H1 (cell line): ENCODE measurements around the gene IL1RAP. TPM values are rescaled to one million over a fixed set of nuclear protein-coding genes. Genes with fewer than 3 reads are reported as not detected.

Source experiments
- CTCF ChIA-PET: fragments of 300-600 bp; sonication (Branson Sonifier 250); formaldehyde crosslinking; loops from one replicate; lab custom pipeline; 2021; ENCODE audit not compliant: partially characterized antibody; lab: Charles Lee
- POLR2A ChIA-PET: fragments of 300-600 bp; sonication (Branson Sonifier 250); formaldehyde crosslinking; loops from one replicate; lab custom pipeline; 2021; ENCODE audit warnings: inconsistent platforms; ENCODE audit not compliant: partially characterized antibody; lab: Charles Lee
- DNase-seq, 2 experiments: peaks; one replicate each; pipeline versions ENCODE4 v3.0.0 to v3.0.0-alpha.2; 2010 to 2022; ENCODE audit warnings: low spot score in 2 of 2, low read depth in 1 of 2, mixed read lengths in 1 of 2
- FAIRE-seq: peaks from 2 replicates; lab custom pipeline; 2011; peaks lifted over from hg19 to GRCh38; lab: Jason Lieb, UNC
- H2AFZ ChIP-seq: 2 replicates; pipeline ENCODE4 v1.8.1; 2012; ENCODE audit warnings: low read length, inconsistent platforms
- H2AK5ac ChIP-seq: 2 replicates; pipeline ENCODE4 v1.6.1; 2013; ENCODE audit warnings: low read depth, low read length
- H2BK120ac ChIP-seq: replicated peaks from 2 replicates; pipeline ENCODE3; 2013; ENCODE audit warnings: low read depth, low read length, inconsistent platforms
- H2BK12ac ChIP-seq: 2 replicates; pipeline ENCODE4 v1.6.1; 2013; ENCODE audit warnings: low read depth, low read length
- H2BK15ac ChIP-seq: 2 replicates; pipeline ENCODE4 v1.6.1; 2013; ENCODE audit warnings: low read length
- H2BK20ac ChIP-seq: 2 replicates; pipeline ENCODE4 v1.6.1; 2013; ENCODE audit warnings: low read length
- H2BK5ac ChIP-seq: 2 replicates; pipeline ENCODE4 v1.6.1; 2013; ENCODE audit warnings: low read depth, low read length
- H3K14ac ChIP-seq: 2 replicates; pipeline ENCODE4 v1.6.1; 2013; ENCODE audit warnings: inconsistent platforms; ENCODE audit not compliant: insufficient read length
- H3K18ac ChIP-seq: 2 replicates; pipeline ENCODE4 v1.6.1; 2013; ENCODE audit warnings: low read length; ENCODE audit errors: extremely low read depth
- H3K23ac ChIP-seq: 2 replicates; pipeline ENCODE4 v1.6.1; 2013; ENCODE audit warnings: inconsistent platforms; ENCODE audit not compliant: insufficient read length
- H3K23me2 ChIP-seq: 2 replicates; pipeline ENCODE4 v1.6.1; 2013; ENCODE audit warnings: low read depth, low read length
- H3K27ac ChIP-seq: 2 replicates; pipeline ENCODE4 v1.6.1; 2011; ENCODE audit warnings: low read depth, low read length, inconsistent platforms
- H3K27me3 ChIP-seq, 4 experiments: replicated peaks in 1 of 4; 1 replicate in 1 of 4; 2 replicates in 3 of 4; pipeline versions ENCODE4 v1.6.1 to v1.8.1; 2011 to 2013; ENCODE audit warnings: low read length in 3 of 4, mild to moderate bottlenecking in 3 of 4, inconsistent platforms in 2 of 4, mixed read lengths in 2 of 4, moderate library complexity in 1 of 4; ENCODE audit not compliant: control insufficient read depth in 3 of 4, insufficient read depth in 3 of 4; ENCODE audit errors: extremely low read depth in 1 of 4
- H3K36me3 ChIP-seq, 4 experiments: 2 replicates each; pipeline versions ENCODE4 v1.6.1 to v1.8.1; 2011 to 2013; ENCODE audit warnings: mild to moderate bottlenecking in 4 of 4, low read length in 3 of 4, moderate library complexity in 2 of 4, control low read depth in 1 of 4, inconsistent platforms in 1 of 4; ENCODE audit not compliant: insufficient read depth in 4 of 4, control insufficient read depth in 2 of 4
- H3K4ac ChIP-seq: replicated peaks from 2 replicates; pipeline ENCODE3; 2013; ENCODE audit warnings: low read length, low read depth, mixed read lengths, inconsistent platforms; ENCODE audit not compliant: insufficient read length
- H3K4me1 ChIP-seq, 4 experiments: replicated peaks in 1 of 4; 1 replicate in 1 of 4; 2 replicates in 3 of 4; pipeline versions ENCODE4 v1.6.1 to v1.8.1; 2011 to 2013; ENCODE audit warnings: low read length in 3 of 4, inconsistent platforms in 2 of 4, mixed read lengths in 1 of 4; ENCODE audit not compliant: insufficient read depth in 4 of 4, control insufficient read depth in 3 of 4
- H3K4me2 ChIP-seq, 2 experiments: 2 replicates each; pipeline versions ENCODE4 v1.6.1 to v1.8.1; 2011 to 2013; ENCODE audit warnings: low read depth in 2 of 2, low read length in 2 of 2, control low read depth in 1 of 2, inconsistent platforms in 1 of 2, mild to moderate bottlenecking in 1 of 2; ENCODE audit not compliant: insufficient read depth in 1 of 2
- H3K4me3 ChIP-seq, 4 experiments: fragments of 200-600, 300-600 bp in 1 of 4; sonication (generic), shearing (Covaris generic), sonication (Bioruptor Twin) in 1 of 4; 2 replicates each; pipeline versions ENCODE4 v1.5.1 to v1.8.1; 2011 to 2016; ENCODE audit warnings: low read length in 4 of 4, low read depth in 3 of 4, control low read depth in 2 of 4, inconsistent platforms in 2 of 4, mild to moderate bottlenecking in 2 of 4, mixed read lengths in 1 of 4, moderate library complexity in 1 of 4; ENCODE audit not compliant: insufficient read depth in 2 of 4; ENCODE audit errors: extremely low read depth in 1 of 4
- H3K56ac ChIP-seq: replicated peaks from 2 replicates; pipeline ENCODE3; 2013; ENCODE audit warnings: low read depth, mild to moderate bottlenecking, mixed read lengths, low read length, inconsistent platforms; ENCODE audit not compliant: insufficient read length
- H3K79me1 ChIP-seq: 2 replicates; pipeline ENCODE4 v1.6.1; 2013; ENCODE audit warnings: low read depth, low read length, control low read depth
- H3K79me2 ChIP-seq, 2 experiments: 2 replicates each; pipeline versions ENCODE4 v1.6.1 to v1.8.1; 2012 to 2013; ENCODE audit warnings: low read length in 2 of 2, mild to moderate bottlenecking in 2 of 2, inconsistent platforms in 1 of 2; ENCODE audit not compliant: insufficient read depth in 2 of 2, control insufficient read depth in 1 of 2
- H3K9ac ChIP-seq, 4 experiments: replicated peaks in 1 of 4; 1 replicate in 1 of 4; 2 replicates in 3 of 4; pipeline versions ENCODE4 v1.6.1 to v1.8.1; 2011 to 2013; ENCODE audit warnings: low read depth in 3 of 4, low read length in 3 of 4, control low read depth in 2 of 4, mild to moderate bottlenecking in 2 of 4, moderate library complexity in 2 of 4, inconsistent platforms in 1 of 4; ENCODE audit errors: extremely low read depth in 1 of 4
- H3K9me3 ChIP-seq, 2 experiments: 2 replicates each; pipeline versions ENCODE4 v1.6.1 to v1.8.1; 2012 to 2013; ENCODE audit warnings: mild to moderate bottlenecking in 2 of 2, moderate library complexity in 2 of 2, control low read depth in 1 of 2, inconsistent platforms in 1 of 2, low read depth in 1 of 2, low read length in 1 of 2, mixed read lengths in 1 of 2; ENCODE audit not compliant: insufficient read depth in 2 of 2
- H4K20me1 ChIP-seq, 2 experiments: replicated peaks in 1 of 2; 2 replicates each; pipeline versions ENCODE3 to v1.8.1; 2011 to 2013; ENCODE audit warnings: inconsistent platforms in 2 of 2, low read length in 2 of 2, mild to moderate bottlenecking in 1 of 2; ENCODE audit not compliant: insufficient read depth in 2 of 2, control insufficient read depth in 1 of 2
- H4K5ac ChIP-seq: 2 replicates; pipeline ENCODE4 v1.6.1; 2013; ENCODE audit warnings: low read length, low read depth, mixed read lengths, inconsistent platforms; ENCODE audit not compliant: insufficient read length
- H4K8ac ChIP-seq: 2 replicates; pipeline ENCODE4 v1.8.0; 2013; ENCODE audit warnings: mild to moderate bottlenecking, moderate library complexity, low read length, inconsistent platforms; ENCODE audit not compliant: insufficient read depth; ENCODE audit errors: extremely low read depth
- H4K91ac ChIP-seq: replicated peaks from 2 replicates; pipeline ENCODE3; 2013; ENCODE audit warnings: low read length, mixed read lengths, inconsistent platforms; ENCODE audit not compliant: insufficient read length
- BACH1 ChIP-seq: IDR thresholded peaks from 2 replicates; pipeline ENCODE4 v1.6.1; 2012; ENCODE audit warnings: low read length, improper control_type of control experiment
- CTBP2 ChIP-seq: IDR thresholded peaks from 2 replicates; pipeline ENCODE4 v1.7.0; 2011; ENCODE audit warnings: borderline replicate concordance, mild to moderate bottlenecking, moderate library complexity, mixed read lengths, low read length; ENCODE audit not compliant: insufficient read depth, insufficient read length
- EZH2 ChIP-seq: fragments of 200-600 bp; sonication (generic); IDR thresholded peaks from 2 replicates; pipeline ENCODE4 v1.7.1; 2012; ENCODE audit warnings: low read depth, mild to moderate bottlenecking, moderate library complexity, low read length, inconsistent platforms; ENCODE audit not compliant: severe bottlenecking
- GTF2F1 ChIP-seq: IDR thresholded peaks from 2 replicates; pipeline ENCODE4 v1.6.1; 2012; ENCODE audit warnings: low read depth, low read length, improper control_type of control experiment, borderline replicate concordance
- KDM1A ChIP-seq: fragments of 200-600, 300-600 bp; sonication (generic); IDR thresholded peaks from 2 replicates; pipeline ENCODE4 v1.7.1; 2016; ENCODE audit warnings: mild to moderate bottlenecking, low read length, borderline replicate concordance
- RAD21 ChIP-seq, 2 experiments: IDR thresholded peaks in 1 of 2; conservative IDR thresholded peaks in 1 of 2; 2 replicates each; pipeline ENCODE4 v1.6.1; 2011; ENCODE audit warnings: low read depth in 2 of 2, low read length in 2 of 2, improper control_type of control experiment in 1 of 2, inconsistent platforms in 1 of 2, mild to moderate bottlenecking in 1 of 2, moderate library complexity in 1 of 2
- RFX5 ChIP-seq: IDR thresholded peaks from 2 replicates; pipeline ENCODE4 v1.6.1; 2011; ENCODE audit warnings: low read depth, low read length, improper control_type of control experiment, borderline replicate concordance
- RXRA ChIP-seq: IDR thresholded peaks from 2 replicates; pipeline ENCODE4 v1.6.1; 2011; ENCODE audit warnings: low read depth, mild to moderate bottlenecking, low read length, moderate library complexity; ENCODE audit not compliant: insufficient read depth
- SP1 ChIP-seq: IDR thresholded peaks from 2 replicates; pipeline ENCODE4 v1.6.1; 2011; ENCODE audit warnings: low read depth, low read length
- SP4 ChIP-seq: IDR thresholded peaks from 2 replicates; pipeline ENCODE4 v1.6.1; 2012; ENCODE audit warnings: low read length, inconsistent platforms
- TCF12 ChIP-seq: IDR thresholded peaks from 2 replicates; pipeline ENCODE4 v1.6.1; 2011; ENCODE audit warnings: low read depth, mild to moderate bottlenecking, low read length
- ZNF274 ChIP-seq: IDR thresholded peaks from 2 replicates; pipeline ENCODE4 v1.7.0; 2012; ENCODE audit warnings: low read length, borderline replicate concordance; ENCODE audit errors: extremely low read depth
- WGBS, 2 experiments: shearing (Covaris generic) in 1 of 2; methylation state at CpG; one replicate each; pipeline versions ENCODE4 v1.1.6 to v1.1.7; 2013 to 2015; ENCODE audit warnings: low lambda C conversion rate in 2 of 2, mixed read lengths in 2 of 2, inconsistent platforms in 1 of 2, low coverage in 1 of 2, missing lambda C conversion rate in 1 of 2; ENCODE audit not compliant: insufficient replicate concordance in 2 of 2, insufficient coverage in 1 of 2, insufficient read length in 1 of 2; ENCODE audit errors: extremely low coverage in 1 of 2, missing lambda C conversion rate in 1 of 2; 5-methylcytosine and 5-hydroxymethylcytosine counted together
- polyA plus RNA-seq, 7 experiments: library from polyadenylated mRNA; depleted of rRNA in 3 of 7; stranded (reverse) in 5 of 7; unstranded in 2 of 7; fragments of >200 nt in 5 of 7; fragments of 200-250 nt in 2 of 7; gene quantifications; 1 replicate in 5 of 7; 2 replicates in 1 of 7; 4 replicates in 1 of 7; pipeline versions ENCODE4 v1.2.1 to v1.2.3, GENCODE V29; 2011 to 2013; ENCODE audit warnings: missing spikeins in 2 of 7, mixed read lengths in 2 of 7
- total RNA-seq: library from RNA; stranded (reverse); fragmentation: NEBNext Ultra II Directional; extraction: Animal tissue kit (Norgen Biotek cat#: 25700); gene quantifications from 2 replicates; pipeline ENCODE4 v1.2.1, GENCODE V29; 2021
- TF ChIP-seq, protein P1 (sequence below): IDR thresholded peaks from 2 replicates; pipeline ENCODE4 v1.6.1; 2011; ENCODE audit warnings: low read depth, mild to moderate bottlenecking, low read length; ENCODE audit not compliant: insufficient read depth

IL1RAP gene
- total and polyA plus RNA-seq, 2 of the 8 experiments (the other 6 are each of a cell fraction or from before 2014, with no cell fraction given), result 2.4 to 3.9 TPM

DNA sequence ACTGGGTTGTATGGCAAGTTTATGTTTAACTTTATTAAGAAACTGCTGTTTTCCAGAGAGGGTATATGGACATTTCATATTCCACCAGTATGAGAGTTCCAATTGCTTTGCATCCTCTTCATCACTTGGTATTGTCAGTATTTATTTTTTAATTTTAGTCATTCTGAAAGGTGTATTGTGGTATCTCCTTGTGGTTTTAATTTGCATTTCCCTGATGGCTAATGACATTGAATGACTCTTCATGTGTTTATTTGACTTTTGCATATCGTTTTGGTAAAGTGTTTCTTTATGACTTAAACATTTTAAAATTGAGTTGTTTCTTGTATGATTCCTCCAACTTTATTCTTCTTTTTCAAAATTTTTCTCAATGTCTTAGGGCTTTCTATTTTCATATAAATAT, 44.4 kb downstream of the IL1RAP start:
- H3K27me3 ChIP-seq, result no peaks in the 10 kb centered on the region
- no peaks in the 10 kb centered on the region for H3K79me1 ChIP-seq
- no peak overlapping the region for H4K8ac ChIP-seq
- H2BK120ac ChIP-seq, result no peak overlapping the region
- no peak overlapping the region for H3K18ac ChIP-seq
- TF ChIP-seq, protein P1, sequence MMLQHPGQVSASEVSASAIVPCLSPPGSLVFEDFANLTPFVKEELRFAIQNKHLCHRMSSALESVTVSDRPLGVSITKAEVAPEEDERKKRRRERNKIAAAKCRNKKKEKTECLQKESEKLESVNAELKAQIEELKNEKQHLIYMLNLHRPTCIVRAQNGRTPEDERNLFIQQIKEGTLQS, result no peak
- TF ChIP-seq KDM1A, result no peak
- no peak for TF ChIP-seq BACH1
- no peak for TF ChIP-seq CTBP2
- no peak for TF ChIP-seq SP1
- no peak for TF ChIP-seq TCF12
- TF ChIP-seq EZH2, result no peak
- no peak for TF ChIP-seq ZNF274
- TF ChIP-seq SP4, result no peak
- TF ChIP-seq RAD21 (IDR thresholded peaks at IDR 0.05 in 1 of 2, conservative IDR thresholded peaks at IDR 0.05 in 1 of 2; ENCODE audit: low read depth in 2 of 2, low read length in 2 of 2), result no peak
- TF ChIP-seq GTF2F1, result no peak
- TF ChIP-seq RXRA, result no peak
- TF ChIP-seq RFX5, result no peak
- no peaks in the 10 kb centered on the region for H3K9me3 ChIP-seq
- H4K91ac ChIP-seq, result no peak overlapping the region
- FAIRE-seq (no peak), DNase-seq (no peak)
- H3K9ac ChIP-seq, result no peak overlapping the region
- no peak overlapping the region for H2BK5ac ChIP-seq
- no peak overlapping the region for H3K23ac ChIP-seq
- H3K14ac ChIP-seq, result no peak overlapping the region
- no peak overlapping the region for H2BK15ac ChIP-seq
- H2BK12ac ChIP-seq, result no peak overlapping the region
- H3K79me2 ChIP-seq, result no peaks in the 10 kb centered on the region
- no peak overlapping the region for H2AFZ ChIP-seq
- no peak overlapping the region for H3K27ac ChIP-seq
- H4K20me1 ChIP-seq, result no peaks in the 10 kb centered on the region
- no peak overlapping the region for H3K4ac ChIP-seq
- H3K4me2 ChIP-seq, result no peak overlapping the region
- H3K4me3 ChIP-seq, result no peak overlapping the region
- H2AK5ac ChIP-seq, result no peak overlapping the region
- H2BK20ac ChIP-seq, result no peak overlapping the region
- H3K23me2 ChIP-seq, result no peaks in the 10 kb centered on the region; the same call in 1 of the 2 replicates
- H3K56ac ChIP-seq, result no peak overlapping the region
- H4K5ac ChIP-seq, result no peak overlapping the region
- WGBS, 2 experiments, result 85% methylated on average over 1 of the region's 1 CpG; no CpG with 5 or more reads in 1 of the 2 experiments
- POLR2A ChIA-PET, result no interaction called here
- CTCF ChIA-PET, result no interaction called here
- no peaks in the 10 kb centered on the region for H3K36me3 ChIP-seq
- H3K4me1 ChIP-seq, result 0 out of 7 replicates have a peak, but pooled peaks cover 0 to 2% (median 0%) of the 10 kb centered on the region in 4 experiments
